ENCODE results near the gene TTLL11.

GRCh38 chr9:121773286-121773953 is 319.7 kb downstream of the TTLL11 start:
- TF ChIP-seq JUND (IDR thresholded peaks at IDR 0.05) (no peak), SP1 (IDR thresholded peaks at IDR 0.05) (no peak), CTCF (IDR thresholded peaks at IDR 0.05; ENCODE audit: low read depth, low read length, missing input control) (no peak), GABPA (IDR thresholded peaks at IDR 0.05 in 1 of 2, conservative IDR thresholded peaks at IDR 0.05 in 1 of 2) (no peak), ZBTB33 (IDR thresholded peaks at IDR 0.05) (no peak), YY1 (IDR thresholded peaks at IDR 0.05) (no peak), RAD21 (IDR thresholded peaks at IDR 0.05) (no peak), TAF1 (conservative IDR thresholded peaks at IDR 0.05) (no peak), EGR1 (IDR thresholded peaks at IDR 0.05; ENCODE audit: low read depth in 2 of 2) (no peak), REST (IDR thresholded peaks at IDR 0.05) (no peak), ATF3 (IDR thresholded peaks at IDR 0.05) (no peak), MAX (IDR thresholded peaks at IDR 0.05) (no peak)
